ENCODE measurements around the gene CHRND. TPM values are rescaled to one million over a fixed set of nuclear protein-coding genes. Genes with fewer than 3 reads are reported as not detected.

The CHRND gene
- total and polyA plus RNA-seq, 2 of the 4 experiments (the other 2 are of a cell fraction) = not detected

GRCh38 chr2:232528746-232529460 is 2.9 kb downstream of the CHRND start:
- in situ Hi-C loops (cut with MboI; ENCODE audit: low sequenced_read_pairs) = no loop called here
- Histone ChIP-seq H4K5ac (ENCODE audit: low read depth, low read length) (no peak overlapping the region), H3K23ac (ENCODE audit: low read depth, low read length) (no peak overlapping the region), H3K27ac (ENCODE audit: insufficient read depth, low read length) (no peak overlapping the region), H3K9me1 (ENCODE audit: insufficient read depth, low read length) (no peaks in the 10 kb centered on the region), H2BK120ac (ENCODE audit: low read depth, low read length) (no peak overlapping the region), H4K91ac (ENCODE audit: insufficient read depth, low read depth, low read length) (no peak overlapping the region), H2AK9ac (replicated peaks; ENCODE audit: low read depth, low read length, poor library complexity) (no peak overlapping the region), H2BK15ac (ENCODE audit: low read depth, low read length) (no peak overlapping the region), H2AFZ (replicated peaks; ENCODE audit: low read length, poor library complexity) (no peak overlapping the region), H3K27me3 (ENCODE audit: control insufficient read depth, insufficient read depth, low read length) (peaks cover 38% of the 10 kb centered on the region), H3K4ac (ENCODE audit: low read depth, low read length) (no peak overlapping the region), H3K4me3 (ENCODE audit: insufficient read depth, low read depth, low read length) (no peak overlapping the region), H3K14ac (replicated peaks; ENCODE audit: low read depth, low read length) (no peak overlapping the region), H3K18ac (ENCODE audit: low read depth, low read length) (no peak overlapping the region), H3K4me2 (ENCODE audit: low read depth, low read length) (no peak overlapping the region), H3K56ac (ENCODE audit: extremely low read depth, insufficient read depth, low read length) (no peak overlapping the region), H3K36me3 (ENCODE audit: control insufficient read depth, insufficient read depth, low read length) (no peaks in the 10 kb centered on the region), H3K79me1 (ENCODE audit: low read depth in 1 of 2, low read length in 2 of 2) (no peaks in the 10 kb centered on the region), H3K9me3 (ENCODE audit: control insufficient read depth, insufficient read depth, low read length) (no peaks in the 10 kb centered on the region), H3K4me1 (ENCODE audit: control insufficient read depth, insufficient read depth, low read length) (no peaks in the 10 kb centered on the region), H3K9ac (ENCODE audit: low read depth, low read length) (no peak overlapping the region), H2BK5ac (ENCODE audit: low read depth, low read length, poor library complexity, severe bottlenecking) (no peak overlapping the region), H4K8ac (ENCODE audit: low read depth in 2 of 2, low read length in 2 of 2) (no peak overlapping the region), H2BK20ac (ENCODE audit: low read depth, low read length) (no peak overlapping the region), H4K20me1 (ENCODE audit: insufficient read depth, low read length) (no peaks in the 10 kb centered on the region), H2AK5ac (ENCODE audit: low read depth, low read length) (no peak overlapping the region)
- BruUV-seq (replicated peaks) = no TSS peak
- intact Hi-C loops (cut with micrococcal nuclease) = no loop called here
- POLR2A ChIA-PET (ENCODE audit: unreplicated experiment) = no interaction called here
- TF ChIP-seq CEBPB (IDR thresholded peaks at IDR 0.05; ENCODE audit: low read depth, low read length) (no peak), NFE2L2 (IDR thresholded peaks at IDR 0.05; ENCODE audit: low read depth, low read length) (no peak), CHD1 (IDR thresholded peaks at IDR 0.05; ENCODE audit: low read depth, low read length) (no peak), BHLHE40 (IDR thresholded peaks at IDR 0.05; ENCODE audit: low read depth, low read length) (no peak), POLR2A (IDR thresholded peaks at IDR 0.05; ENCODE audit: low read depth, low read length) (no peak), RCOR1 (IDR thresholded peaks at IDR 0.05; ENCODE audit: insufficient replicate concordance, low read length) (no peak), FOS (IDR thresholded peaks at IDR 0.05; ENCODE audit: low read depth, low read length) (no peak), MAFK (IDR thresholded peaks at IDR 0.05; ENCODE audit: low read depth, low read length) (no peak), RAD21 (IDR thresholded peaks at IDR 0.05; ENCODE audit: low read length) (no peak), MXI1 (IDR thresholded peaks at IDR 0.05; ENCODE audit: borderline replicate concordance, low read depth, low read length) (no peak), USF2 (IDR thresholded peaks at IDR 0.05; ENCODE audit: low read depth, low read length) (no peak)
- 60% methylated on average over 6 of the region's 11 CpGs; no CpG with 5 or more reads in 1 of the 2 experiments for WGBS, 2 experiments (ENCODE audit: extremely low coverage in 2 of 2, insufficient read length in 1 of 2)
- DNase-seq (no peak), ATAC-seq (ENCODE audit: low read depth) (no peak)
- CTCF ChIA-PET = no interaction called here
- dilution Hi-C loops (cut with HindIII; ENCODE audit: low sequenced_read_pairs, unreplicated experiment) = no loop called here
